CD4-positive, alpha-beta T cell treated with Interleukin-1 beta for 1 hour (primary cell): ENCODE results near the gene TRIO.

Experiments used
- DNase-seq, 2 donors: peaks; one replicate each; pipeline ENCODE4 v3.0.0-alpha.2; 2020 to 2022

Gene TRIO

DNA sequence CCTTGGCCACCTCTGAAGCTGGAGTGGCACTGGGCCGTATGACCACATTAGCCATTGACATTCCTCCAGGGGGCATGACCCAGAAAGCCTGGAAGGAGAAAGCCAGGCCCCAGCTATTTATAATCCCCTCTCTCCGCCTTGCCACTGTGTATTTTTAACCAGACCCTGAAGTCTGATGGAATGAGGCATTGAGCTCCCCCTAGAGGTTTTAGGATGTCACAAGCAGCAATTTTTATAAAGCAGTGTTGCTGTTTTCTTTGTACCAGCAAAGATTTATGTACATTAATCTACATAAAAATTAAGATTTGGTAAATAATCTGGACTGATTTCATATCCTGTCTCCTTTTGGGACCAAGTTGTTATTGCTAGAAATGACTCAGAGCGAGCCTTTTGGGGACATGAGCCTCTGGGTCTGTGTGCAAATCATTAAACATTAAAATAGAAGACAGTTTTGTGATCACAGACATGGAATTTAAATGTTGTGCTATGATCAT, 127.1 kb downstream of the TRIO start:
- peak in 1 of 2 donors; percentile 6 for DNase-seq

GRCh38 chr5:14272548-14273205, 129.5 kb downstream of the TRIO start:
- DNase-seq, result no peak

GRCh38 chr5:14273207-14273767, 130.1 kb downstream of the TRIO start:
- no peak for DNase-seq

- no peak for DNase-seq
Observed at GRCh38 chr5:14276380-14276779, 133.2 kb downstream of the TRIO start.

- no peak for DNase-seq
Observed at GRCh38 chr5:14277385-14278320, 134.5 kb downstream of the TRIO start.

DNA sequence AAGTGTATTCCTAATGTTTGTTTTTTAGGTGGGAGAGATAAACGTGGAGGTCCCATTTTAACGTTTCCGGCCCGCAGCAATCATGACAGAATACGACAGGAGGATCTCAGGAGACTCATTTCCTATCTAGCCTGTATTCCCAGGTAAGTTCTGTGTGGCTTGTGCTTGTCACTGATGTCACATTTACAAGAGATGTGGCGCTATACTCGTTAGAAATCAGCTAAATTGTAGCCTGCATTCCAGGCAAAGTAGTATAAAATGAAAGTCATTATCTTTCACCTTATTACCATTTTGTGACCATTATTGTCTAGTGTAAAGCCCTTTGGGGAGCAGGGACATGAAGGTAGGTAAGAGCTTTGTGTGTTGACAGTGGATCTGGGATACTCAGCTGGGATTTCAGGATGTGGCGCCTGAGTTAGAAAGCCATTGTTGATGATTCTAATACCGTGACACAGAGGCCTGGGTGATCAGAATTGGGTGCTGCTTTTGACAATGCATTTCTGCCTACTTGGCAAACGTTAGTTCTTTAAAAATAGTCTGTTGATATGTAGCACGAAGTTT, 137.2 kb downstream of the TRIO start:
- no peak for DNase-seq

- no peak for DNase-seq
Observed at GRCh38 chr5:14281746-14282181, 138.6 kb downstream of the TRIO start.

DNA sequence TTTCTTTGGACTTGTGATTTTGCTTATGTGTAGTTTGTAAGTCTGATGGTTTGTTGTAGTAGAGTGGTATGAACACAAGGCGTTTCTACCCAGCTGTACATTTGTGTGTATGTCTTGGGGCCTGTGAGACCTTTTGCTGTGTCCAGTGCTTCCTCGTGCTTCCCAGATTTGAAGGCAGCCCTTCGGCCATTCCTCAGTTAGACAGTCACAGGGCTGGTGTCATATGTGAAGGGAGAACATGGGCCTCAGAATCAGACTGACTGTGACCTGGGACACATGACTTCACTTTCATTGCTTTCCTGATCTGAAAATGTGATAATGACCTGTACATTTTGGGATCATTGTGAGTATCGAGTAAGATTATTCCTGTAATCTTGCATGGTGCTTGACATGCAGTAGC, 140.0 kb downstream of the TRIO start:
- DNase-seq, result no peak

DNA sequence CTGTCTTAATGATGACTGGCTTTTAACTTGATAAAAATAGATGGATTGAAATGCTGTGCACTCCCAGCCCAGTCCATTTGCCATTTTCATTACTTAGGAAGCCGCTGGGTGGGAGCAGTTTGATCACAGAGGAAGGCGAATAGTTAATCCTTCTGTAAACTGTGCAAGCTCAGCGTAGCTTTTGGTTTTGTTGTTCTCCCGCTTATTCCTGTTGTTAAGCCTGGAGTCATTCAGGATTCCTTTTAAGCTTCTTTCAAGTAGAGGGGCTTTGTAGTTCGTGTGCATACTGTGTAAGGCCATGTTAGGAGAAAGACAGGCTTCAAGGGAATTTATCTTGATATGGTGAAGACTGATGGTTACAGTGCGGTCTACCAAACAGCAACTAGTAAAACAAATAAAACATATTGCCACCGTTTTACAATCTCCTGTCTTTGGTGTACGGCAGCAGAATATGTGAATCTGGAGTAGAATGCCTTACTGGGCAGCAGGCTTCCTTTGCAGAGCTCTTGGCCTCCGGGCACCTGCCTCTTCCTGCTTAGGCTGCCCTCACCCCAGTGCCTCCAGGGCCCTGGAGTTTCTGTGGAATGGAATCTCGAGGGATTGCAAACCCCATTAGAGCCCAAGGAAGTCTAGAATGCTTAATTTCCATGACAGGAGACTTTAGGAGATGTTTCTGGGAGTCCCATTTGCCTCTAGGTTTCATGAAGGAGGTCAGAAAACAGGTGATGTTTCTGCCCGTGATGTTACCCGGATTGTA, 141.4 kb downstream of the TRIO start:
- DNase-seq, result no peak

DNA sequence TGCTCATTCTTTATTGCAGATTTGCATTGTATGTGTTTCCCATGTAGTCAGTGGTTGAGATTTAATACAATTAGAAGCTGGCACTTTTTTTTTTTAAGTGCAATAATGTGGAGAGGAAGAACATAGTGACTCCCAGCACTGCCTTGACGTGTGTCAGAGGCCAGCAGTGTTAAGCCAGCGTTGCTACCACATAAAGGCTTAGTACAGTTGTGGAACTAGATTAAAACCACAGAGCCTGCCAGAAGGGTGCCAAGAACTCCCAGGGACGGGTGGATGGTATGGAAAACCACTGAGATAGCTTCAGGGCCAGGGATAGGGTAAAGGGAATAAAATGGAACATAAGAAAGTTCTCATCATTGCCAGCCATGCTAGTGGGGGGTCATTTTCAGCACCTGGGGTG, 142.9 kb downstream of the TRIO start:
- DNase-seq, result no peak

DNA sequence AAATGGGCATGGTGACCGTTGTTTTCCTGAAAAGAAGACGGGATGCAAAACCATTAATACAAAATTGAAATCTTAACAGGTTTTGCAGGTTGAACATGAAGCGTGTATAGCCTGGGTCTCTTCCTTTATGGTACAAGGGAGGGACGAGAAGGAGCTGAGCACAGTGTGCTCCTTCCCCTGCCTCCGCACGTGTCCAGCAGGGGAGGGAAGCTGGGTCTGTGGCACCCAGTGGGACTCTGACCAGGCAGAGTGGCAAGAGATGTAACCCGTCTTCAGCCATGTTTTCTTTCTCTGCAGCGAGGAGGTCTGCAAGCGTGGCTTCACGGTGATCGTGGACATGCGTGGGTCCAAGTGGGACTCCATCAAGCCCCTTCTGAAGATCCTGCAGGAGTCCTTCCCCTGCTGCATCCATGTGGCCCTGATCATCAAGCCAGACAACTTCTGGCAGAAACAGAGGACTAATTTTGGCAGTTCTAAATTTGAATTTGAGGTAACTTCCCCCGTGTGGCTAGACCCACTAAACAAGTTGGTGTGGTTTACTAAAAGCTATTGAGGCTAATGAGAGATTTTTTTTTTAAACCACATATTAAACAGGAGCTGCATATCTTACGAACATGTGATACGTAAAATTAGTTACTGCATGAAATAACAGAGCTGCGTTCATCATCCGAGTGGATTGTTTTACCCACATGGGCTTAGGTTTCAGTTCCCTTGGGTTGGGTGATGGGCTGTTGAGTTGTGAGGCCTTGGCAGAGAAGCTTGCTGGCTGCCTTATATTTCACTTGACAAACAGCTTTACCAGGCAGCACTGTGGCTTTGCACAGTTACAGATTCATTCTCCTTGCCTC, 143.7 kb downstream of the TRIO start:
- peak in 1 of 2 donors; percentile 31 for DNase-seq

GRCh38 chr5:14292766-14293658, 149.9 kb downstream of the TRIO start:
- DNase-seq, result no peak

DNA sequence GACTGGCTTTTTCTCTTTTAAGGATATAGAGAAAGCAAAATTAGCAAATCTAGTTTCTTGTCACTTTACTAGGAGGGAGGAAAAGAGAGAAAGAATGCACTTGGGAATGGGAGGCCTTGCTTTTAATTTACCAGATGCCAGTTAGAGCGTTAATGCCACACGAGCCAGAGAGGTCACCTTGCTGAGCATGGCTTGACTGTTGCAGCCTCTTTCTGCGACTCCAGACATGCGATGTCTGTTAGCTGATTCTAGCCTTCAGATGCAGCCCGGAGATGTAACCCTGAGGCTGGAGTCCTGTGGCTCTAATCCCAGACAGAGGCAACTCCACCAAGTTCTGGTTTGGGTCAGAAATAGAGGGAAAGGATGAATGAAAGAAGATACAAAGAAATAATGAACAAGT, 152.5 kb downstream of the TRIO start:
- no peak for DNase-seq

DNA sequence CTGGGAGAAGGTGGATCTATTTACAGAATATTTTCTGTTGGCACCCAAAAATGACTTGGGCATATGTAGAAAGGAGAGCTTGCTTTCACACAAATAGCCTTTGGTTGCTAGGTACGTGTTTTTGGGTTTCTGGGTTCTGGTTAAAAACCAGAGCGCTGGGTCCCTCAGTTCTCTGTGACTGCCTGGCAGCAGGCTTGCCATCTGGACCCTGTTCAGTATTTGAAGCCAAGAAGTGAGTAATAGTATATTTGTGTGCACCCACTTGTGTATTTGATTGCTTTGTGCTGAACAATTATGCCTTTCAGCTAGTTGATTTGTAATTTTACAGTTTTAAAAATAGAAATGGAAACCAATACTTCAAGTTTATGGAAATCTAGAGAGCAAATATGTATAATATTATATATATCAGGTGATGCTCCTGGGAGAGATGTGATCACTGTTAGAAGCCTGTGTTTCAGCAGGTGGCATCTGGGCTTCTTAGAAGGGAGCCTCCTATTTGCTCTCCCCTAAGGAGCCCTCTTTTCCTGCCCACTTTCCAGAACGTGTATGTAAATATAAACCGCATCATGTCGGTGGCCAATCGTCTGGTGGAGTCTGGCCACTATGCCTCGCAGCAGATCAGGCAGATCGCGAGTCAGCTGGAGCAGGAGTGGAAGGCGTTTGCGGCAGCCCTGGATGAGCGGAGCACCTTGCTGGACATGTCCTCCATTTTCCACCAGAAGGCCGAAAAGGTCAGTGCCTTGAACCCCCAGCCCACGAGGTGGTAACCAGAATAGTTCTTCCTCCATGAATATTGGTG, 153.6 kb downstream of the TRIO start:
- DNase-seq, result no peak

DNA sequence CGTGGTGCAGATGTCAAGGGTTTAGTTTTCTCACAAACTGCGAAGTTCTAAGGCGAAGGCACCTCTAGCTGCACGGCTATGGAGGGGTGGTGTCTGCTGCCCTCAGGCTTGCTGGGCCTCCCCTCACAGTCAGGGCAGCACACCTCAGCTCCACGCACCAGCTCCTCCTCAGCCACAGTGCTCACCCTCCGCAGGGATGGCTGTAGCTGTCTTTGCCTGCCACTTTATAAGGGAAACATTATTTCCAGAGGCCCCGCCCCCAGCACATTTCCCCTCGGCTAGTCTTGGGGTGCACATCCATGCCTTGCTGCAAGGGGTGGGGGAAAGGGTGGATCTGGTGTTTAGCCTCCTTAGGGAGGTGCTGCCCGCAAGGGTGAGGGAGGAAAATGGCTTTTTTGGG, 154.6 kb downstream of the TRIO start:
- no peak for DNase-seq

DNA sequence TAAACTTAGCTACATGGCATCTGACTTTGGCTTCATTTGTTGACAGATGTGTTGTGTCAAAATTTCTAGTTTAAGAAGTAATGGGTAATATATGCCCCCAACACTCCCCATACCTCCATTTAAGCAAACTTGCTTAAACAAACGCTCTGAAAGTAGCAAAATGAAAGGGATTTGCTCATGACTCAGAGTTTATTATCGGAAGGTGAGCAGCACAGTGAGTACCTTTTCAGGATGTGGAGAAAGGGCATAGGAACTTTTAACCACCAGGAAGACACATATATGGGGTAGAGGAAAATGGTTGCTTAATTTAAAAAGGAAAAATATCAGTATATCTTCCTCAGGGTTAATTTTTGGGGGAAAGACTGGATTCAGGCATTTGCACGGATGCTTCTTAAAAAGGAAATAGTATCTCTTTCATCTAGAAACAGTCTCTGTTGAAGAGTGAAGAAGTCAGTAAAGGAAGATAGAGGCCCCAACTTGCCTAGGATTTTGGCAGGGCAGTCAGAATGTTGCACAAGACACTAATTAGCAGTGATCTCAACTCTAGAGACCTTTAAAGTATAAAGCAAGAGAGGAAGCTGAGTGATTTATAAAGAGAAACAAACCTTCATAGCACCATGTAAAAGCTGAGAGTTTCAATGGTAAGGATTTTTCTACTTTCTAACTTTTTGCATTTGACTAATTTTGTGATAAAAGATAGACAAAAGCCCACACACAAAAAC, 155.1 kb downstream of the TRIO start:
- no peak for DNase-seq

DNA sequence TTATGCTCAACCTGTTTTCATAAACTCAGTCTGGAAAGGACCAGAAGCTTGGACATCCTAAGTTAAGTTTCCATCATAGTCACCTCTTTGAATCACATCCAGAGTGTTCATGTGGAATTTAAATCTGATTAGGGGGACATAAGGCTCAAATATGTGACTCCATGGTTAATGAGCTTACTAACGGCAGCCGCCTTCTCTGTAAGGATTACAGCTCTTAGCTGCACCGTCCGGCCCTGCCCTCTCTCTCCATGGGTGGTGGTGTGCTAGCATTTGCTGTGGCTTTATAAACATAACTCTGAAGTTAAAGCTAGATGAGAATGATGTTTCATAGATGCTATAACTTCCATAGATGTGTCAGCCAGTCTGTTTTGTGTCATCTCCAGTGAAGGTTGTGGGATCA, 156.5 kb downstream of the TRIO start:
- DNase-seq, result no peak

DNA sequence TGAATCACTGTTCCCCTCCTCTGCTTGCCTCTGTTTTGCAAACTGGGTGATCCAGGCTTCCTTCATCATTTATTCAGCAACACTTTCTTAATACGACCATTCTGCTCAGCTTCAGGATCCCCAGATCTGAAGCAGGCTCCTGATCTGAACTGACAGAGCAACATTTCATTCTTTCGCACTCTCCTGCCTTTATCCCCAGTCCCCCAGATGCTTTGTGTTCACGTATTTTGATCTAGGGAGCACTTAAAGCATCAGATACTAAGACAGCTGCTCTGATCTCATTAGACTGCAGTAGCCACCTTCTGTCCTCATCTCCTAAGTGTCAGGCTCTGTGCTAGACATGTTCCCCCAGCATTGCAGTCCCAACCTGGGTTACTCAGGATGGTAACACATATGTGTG, 158.0 kb downstream of the TRIO start:
- no peak for DNase-seq

- no peak for DNase-seq
Observed at GRCh38 chr5:14302330-14302729, 159.2 kb downstream of the TRIO start.
